A549 (cell line): ENCODE results near the gene ARHGAP19. TPM values are rescaled to one million over a fixed set of nuclear protein-coding genes. Genes with fewer than 3 reads are reported as not detected.

ENCODE experiments used
- ATAC-seq, 2 experiments: fragments of 200-7000 bp in 1 of 2; fragments of >200 bp in 1 of 2; cut with Nextera tagmentation in 1 of 2; cut with Tn5 transposase in 1 of 2; 3 replicates each; pipeline versions ENCODE4 v1.8.0 to v1.9.1; 2018 to 2020; ENCODE audit warnings: mild to moderate bottlenecking in 1 of 2, moderate library complexity in 1 of 2
- CTCF ChIA-PET: fragments of 300-600 bp; sonication (Branson Sonifier 250); formaldehyde crosslinking; extraction: SDS; loops from one replicate; lab custom pipeline; 2021; ENCODE audit warnings: antibody characterized with exemption, inconsistent platforms; lab: Yijun Ruan, JAX
- POLR2A ChIA-PET: fragments of 350-600 bp; formaldehyde crosslinking; extraction: SDS; loops from one replicate; lab custom pipeline; 2021; ENCODE audit warnings: antibody characterized with exemption, inconsistent platforms; lab: Yijun Ruan, JAX
- DNase-seq, 2 experiments: peaks; one replicate each; pipeline versions ENCODE4 v3.0.0 to v3.0.0-alpha.2; 2011 to 2016; ENCODE audit warnings: low read depth in 1 of 2, low spot score in 1 of 2
- FAIRE-seq: peaks from 2 replicates; lab custom pipeline; 2011; peaks lifted over from hg19 to GRCh38; lab: Jason Lieb, UNC
- H3K27ac ChIP-seq, 2 experiments: fragments of >200 bp; sonication (Bioruptor Twin); formaldehyde crosslinking; 3 replicates each; pipeline ENCODE4 v1.5.1; 2016 to 2017
- H3K4me1 ChIP-seq: fragments of >200 bp; sonication (Bioruptor Twin); formaldehyde crosslinking; 3 replicates; pipeline ENCODE4 v1.6.1; 2016
- H3K4me2 ChIP-seq: fragments of >200 bp; sonication (Bioruptor Twin); formaldehyde crosslinking; 3 replicates; pipeline ENCODE4 v1.6.1; 2016
- H3K4me3 ChIP-seq: fragments of >200 bp; sonication (Bioruptor Twin); formaldehyde crosslinking; 3 replicates; pipeline ENCODE4 v1.5.1; 2016
- H3K9me3 ChIP-seq: fragments of >200 bp; sonication (Bioruptor Twin); formaldehyde crosslinking; 3 replicates; pipeline ENCODE4 v1.6.1; 2016
- BHLHE40 ChIP-seq: IDR thresholded peaks from 2 replicates; pipeline ENCODE4 v1.6.1; 2012; ENCODE audit warnings: low read depth, low read length, inconsistent platforms
- EHF ChIP-seq: fragments of 250-450 bp; sonication (Bioruptor Pico); IDR thresholded peaks from 2 replicates; pipeline ENCODE4 v1.5.0; 2020; ENCODE audit warnings: mild to moderate bottlenecking
- EHMT2 ChIP-seq: fragments of 200-600 bp; sonication (generic); IDR thresholded peaks from 2 replicates; pipeline ENCODE4 v1.6.1; 2016; ENCODE audit warnings: antibody characterized with exemption, low read depth, mild to moderate bottlenecking, moderate library complexity
- ESRRA ChIP-seq: fragments of 150-350 bp; IDR thresholded peaks from 2 replicates; pipeline ENCODE4 v1.6.1; 2014; ENCODE audit warnings: mild to moderate bottlenecking, low read length, borderline replicate concordance
- FOSB ChIP-seq: fragments of 250-450 bp; sonication (Bioruptor Pico); IDR thresholded peaks from 2 replicates; pipeline ENCODE4 v1.5.0; 2020; ENCODE audit warnings: mild to moderate bottlenecking, moderate library complexity
- HOXB5 ChIP-seq: fragments of 250-450 bp; sonication (Bioruptor Pico); IDR thresholded peaks from 2 replicates; pipeline ENCODE4 v1.5.0; 2020; ENCODE audit warnings: mild to moderate bottlenecking, moderate library complexity
- JUN ChIP-seq, 2 experiments: fragments of >200 bp; sonication (Bioruptor Twin); formaldehyde crosslinking; IDR thresholded peaks; 2 replicates in 1 of 2; 3 replicates in 1 of 2; pipeline ENCODE4 v1.6.1; 2016 to 2017
- JUNB ChIP-seq: fragments of >200 bp; sonication (Bioruptor Twin); formaldehyde crosslinking; IDR thresholded peaks from 2 replicates; pipeline ENCODE4 v1.6.1; 2016
- KDM1A ChIP-seq: fragments of 200-600 bp; sonication (generic); IDR thresholded peaks from 2 replicates; pipeline ENCODE4 v1.6.1; 2016; ENCODE audit warnings: low read depth, mild to moderate bottlenecking
- MAZ ChIP-seq: fragments of 150-350 bp; IDR thresholded peaks from 2 replicates; pipeline ENCODE4 v1.6.1; 2014; ENCODE audit warnings: antibody characterized with exemption, low read depth, low read length, borderline replicate concordance
- NPAS2 ChIP-seq: fragments of 250-450 bp; sonication (Bioruptor Pico); IDR thresholded peaks from 2 replicates; pipeline ENCODE4 v1.8.0; 2022; ENCODE audit warnings: mild to moderate bottlenecking, moderate library complexity, borderline replicate concordance
- POLR2A ChIP-seq: IDR thresholded peaks from 2 replicates; pipeline ENCODE4 v1.6.1; 2012; ENCODE audit warnings: mild to moderate bottlenecking, low read length
- POLR2AphosphoS2 ChIP-seq: conservative IDR thresholded peaks from 2 replicates; pipeline ENCODE4 v1.6.1; 2012; ENCODE audit warnings: low read length, improper control_type of control experiment, inconsistent platforms
- RARB ChIP-seq: fragments of 250-450 bp; sonication (Bioruptor Pico); IDR thresholded peaks from 2 replicates; pipeline ENCODE4 v1.8.0; 2021; ENCODE audit warnings: mild to moderate bottlenecking, moderate library complexity
- RFX5 ChIP-seq: fragments of 450-650 bp; IDR thresholded peaks from 2 replicates; pipeline ENCODE4 v1.7.1; 2014; ENCODE audit warnings: antibody characterized with exemption, mild to moderate bottlenecking, moderate library complexity
- SMC3 ChIP-seq: fragments of >200 bp; sonication (Bioruptor Twin); formaldehyde crosslinking; IDR thresholded peaks from 3 replicates; pipeline ENCODE4 v1.6.1; 2018; ENCODE audit warnings: inconsistent platforms
- SREBF2 ChIP-seq: fragments of 450-650 bp; IDR thresholded peaks from 2 replicates; pipeline ENCODE4 v1.6.1; 2014; ENCODE audit warnings: mild to moderate bottlenecking, moderate library complexity
- TFCP2L1 ChIP-seq: fragments of 250-450 bp; sonication (Bioruptor Pico); IDR thresholded peaks from 2 replicates; pipeline ENCODE4 v1.5.0; 2021; ENCODE audit warnings: mild to moderate bottlenecking
- TP53 ChIP-seq: fragments of 250-450 bp; sonication (Bioruptor Pico); IDR thresholded peaks from 2 replicates; pipeline ENCODE4 v1.5.0; 2021; ENCODE audit warnings: mild to moderate bottlenecking, moderate library complexity
- ZC3H11A ChIP-seq: fragments of 450-650 bp; IDR thresholded peaks from 2 replicates; pipeline ENCODE4 v1.6.1; 2014; ENCODE audit warnings: antibody characterized with exemption, mild to moderate bottlenecking
- ZNF302 ChIP-seq: fragments of 250-450 bp; sonication (Bioruptor Pico); IDR thresholded peaks from 2 replicates; pipeline ENCODE4 v1.9.0; 2021; ENCODE audit warnings: inconsistent platforms, mild to moderate bottlenecking, moderate library complexity
- ZSCAN20 ChIP-seq: fragments of 250-450 bp; sonication (Bioruptor Pico); IDR thresholded peaks from 2 replicates; pipeline ENCODE4 v1.8.0; 2022; ENCODE audit warnings: mild to moderate bottlenecking, moderate library complexity
- WGBS: methylation state at CpG from one replicate; pipeline ENCODE4 v1.1.6; 2017; ENCODE audit errors: missing lambda C conversion rate; 5-methylcytosine and 5-hydroxymethylcytosine counted together
- polyA plus RNA-seq, 4 experiments: library from polyadenylated mRNA; depleted of rRNA in 3 of 4; stranded (reverse); fragments of >200 nt; fragmentation: RNase III in 1 of 4; extraction: RNeasy Plus Mini Kit Qiagen cat#74134 plus additional on column Dnase treatment in 1 of 4; gene quantifications; 2 replicates in 3 of 4; 3 replicates in 1 of 4; pipeline ENCODE4 v1.2.3, GENCODE V29; 2011 to 2017
- TF ChIP-seq, protein P1 (sequence below): fragments of 450-650 bp; IDR thresholded peaks from 2 replicates; pipeline ENCODE4 v1.6.1; 2014; ENCODE audit warnings: antibody characterized with exemption
- TF ChIP-seq, protein P2 (sequence below): fragments of 250-450 bp; sonication (Bioruptor Pico); IDR thresholded peaks from 2 replicates; pipeline ENCODE4 v1.5.0; 2020; ENCODE audit warnings: low read depth, mild to moderate bottlenecking, moderate library complexity
- TF ChIP-seq, protein P3 (sequence below): IDR thresholded peaks from 2 replicates; pipeline ENCODE4 v1.6.1; 2012
- TF ChIP-seq, protein P4 (sequence below): fragments of >200 bp; sonication (Bioruptor Twin); formaldehyde crosslinking; IDR thresholded peaks from 2 replicates; pipeline ENCODE4 v1.6.1; 2016
- TF ChIP-seq, protein P5 (sequence below): fragments of 250-450 bp; sonication (Bioruptor Pico); IDR thresholded peaks from 2 replicates; pipeline ENCODE4 v1.5.0; 2021; ENCODE audit warnings: mild to moderate bottlenecking, moderate library complexity, borderline replicate concordance

The ARHGAP19 gene
- polyA plus RNA-seq, 2 of the 4 experiments (the other 2 are of a cell fraction): 6.0 to 11.9 TPM

DNA sequence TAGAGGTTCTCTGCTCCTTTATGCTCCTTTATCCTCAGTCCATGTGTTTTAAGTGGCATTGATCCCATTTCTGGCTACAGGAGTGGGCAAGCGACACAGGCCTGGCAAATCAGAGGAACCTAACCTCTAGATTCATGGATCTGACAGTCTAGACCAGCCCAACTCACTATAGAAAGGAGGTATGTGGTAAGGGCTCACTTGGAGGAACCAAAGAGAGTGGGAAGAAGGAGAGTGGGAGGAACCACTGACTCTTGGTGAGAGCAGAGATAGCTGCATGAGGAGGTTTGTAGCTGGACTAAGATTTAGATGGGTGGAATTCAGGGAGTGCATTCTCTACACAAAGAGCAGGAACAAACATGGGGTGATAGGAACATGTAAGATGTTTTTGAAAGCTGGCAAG, 15.0 kb upstream of the ARHGAP19 start:
- H3K9me3 ChIP-seq: no peaks in the 10 kb centered on the region
- peak; percentile 34 to 51; a peak in 4 of 6 replicates for ATAC-seq
- no peak for DNase-seq
- CTCF ChIA-PET: interaction anchor here (1.0 to 1.5 kb wide), 3 partner anchors 11 to 20 kb away, joined by 3 read pairs; partner anchors contain the start of gene ARHGAP19
- no peak overlapping the region for H3K4me2 ChIP-seq
- no peaks in the 10 kb centered on the region for H3K4me1 ChIP-seq
- H3K4me3 ChIP-seq: no peak overlapping the region
- POLR2A ChIA-PET: no interaction called here
- TF ChIP-seq JUNB: no peak
- no peak for TF ChIP-seq SREBF2
- TF ChIP-seq BHLHE40: no peak
- TF ChIP-seq EHMT2: no peak
- no peak for TF ChIP-seq NPAS2
- TF ChIP-seq EHF (CRISPR knock-in tag): no peak
- TF ChIP-seq, protein P1, sequence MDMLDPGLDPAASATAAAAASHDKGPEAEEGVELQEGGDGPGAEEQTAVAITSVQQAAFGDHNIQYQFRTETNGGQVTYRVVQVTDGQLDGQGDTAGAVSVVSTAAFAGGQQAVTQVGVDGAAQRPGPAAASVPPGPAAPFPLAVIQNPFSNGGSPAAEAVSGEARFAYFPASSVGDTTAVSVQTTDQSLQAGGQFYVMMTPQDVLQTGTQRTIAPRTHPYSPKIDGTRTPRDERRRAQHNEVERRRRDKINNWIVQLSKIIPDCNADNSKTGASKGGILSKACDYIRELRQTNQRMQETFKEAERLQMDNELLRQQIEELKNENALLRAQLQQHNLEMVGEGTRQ: no peak
- TF ChIP-seq RARB (CRISPR knock-in tag): no peak
- no peak for TF ChIP-seq HOXB5 (CRISPR knock-in tag)
- TF ChIP-seq, protein P2, sequence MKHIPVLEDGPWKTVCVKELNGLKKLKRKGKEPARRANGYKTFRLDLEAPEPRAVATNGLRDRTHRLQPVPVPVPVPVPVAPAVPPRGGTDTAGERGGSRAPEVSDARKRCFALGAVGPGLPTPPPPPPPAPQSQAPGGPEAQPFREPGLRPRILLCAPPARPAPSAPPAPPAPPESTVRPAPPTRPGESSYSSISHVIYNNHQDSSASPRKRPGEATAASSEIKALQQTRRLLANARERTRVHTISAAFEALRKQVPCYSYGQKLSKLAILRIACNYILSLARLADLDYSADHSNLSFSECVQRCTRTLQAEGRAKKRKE (CRISPR knock-in tag): no peak
- TF ChIP-seq, protein P3, sequence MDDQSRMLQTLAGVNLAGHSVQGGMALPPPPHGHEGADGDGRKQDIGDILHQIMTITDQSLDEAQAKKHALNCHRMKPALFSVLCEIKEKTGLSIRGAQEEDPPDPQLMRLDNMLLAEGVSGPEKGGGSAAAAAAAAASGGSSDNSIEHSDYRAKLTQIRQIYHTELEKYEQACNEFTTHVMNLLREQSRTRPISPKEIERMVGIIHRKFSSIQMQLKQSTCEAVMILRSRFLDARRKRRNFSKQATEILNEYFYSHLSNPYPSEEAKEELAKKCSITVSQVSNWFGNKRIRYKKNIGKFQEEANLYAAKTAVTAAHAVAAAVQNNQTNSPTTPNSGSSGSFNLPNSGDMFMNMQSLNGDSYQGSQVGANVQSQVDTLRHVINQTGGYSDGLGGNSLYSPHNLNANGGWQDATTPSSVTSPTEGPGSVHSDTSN: no peak
- TF ChIP-seq POLR2AphosphoS2: no peak
- TF ChIP-seq JUN (IDR thresholded peaks at IDR 0.05): no peak
- TF ChIP-seq RFX5: no peak
- TF ChIP-seq SMC3: no peak
- TF ChIP-seq, all 56 proteins: peak for 0
- 100% methylated on average over 1 of the region's 1 CpG for WGBS
- no peak for FAIRE-seq
- no peak overlapping the region for H3K27ac ChIP-seq

DNA sequence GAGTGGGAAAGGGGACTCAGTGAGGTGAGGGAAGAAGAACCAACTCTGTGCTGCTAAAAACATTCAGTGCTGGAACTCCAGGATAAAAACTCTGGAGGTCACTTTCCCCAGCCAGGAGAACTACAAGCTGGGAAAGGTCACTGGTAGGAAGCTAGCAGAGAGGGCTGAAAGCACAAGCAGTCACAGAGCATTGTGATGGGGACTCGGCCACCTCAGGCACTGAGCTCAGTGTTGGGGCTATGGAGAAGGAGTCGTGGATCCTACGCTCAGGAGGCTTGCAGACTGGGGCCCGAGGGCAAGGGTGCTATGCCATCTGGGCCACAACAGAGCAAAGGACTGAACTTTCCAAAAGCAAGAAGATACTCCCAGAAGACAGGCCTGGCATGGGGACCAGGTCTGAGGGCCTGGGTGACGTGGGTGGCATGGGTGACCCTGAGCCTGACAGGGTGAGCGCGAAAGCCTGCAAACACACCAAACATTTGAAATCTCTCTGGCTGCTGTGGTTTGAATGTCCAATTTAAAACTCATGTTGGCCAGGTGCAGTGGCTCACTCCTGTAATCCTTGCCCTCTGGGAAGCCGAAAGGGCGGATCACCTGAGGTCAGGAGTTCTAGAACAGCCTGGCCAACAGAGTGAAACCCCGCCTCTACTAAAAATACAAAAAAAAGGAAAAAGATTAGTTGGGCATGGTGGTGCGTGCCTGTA, 9.8 kb upstream of the ARHGAP19 start:
- CTCF ChIA-PET: interaction anchor here (1.1 kb wide), 3 partner anchors 23 to 67 kb away, joined by 3 to 5 read pairs (median 4); no protein-coding TSS in a partner anchor
- Histone ChIP-seq H3K4me1 (peaks cover 14% of the 10 kb centered on the region), H3K27ac (no peak overlapping the region)
- no peak for TF ChIP-seq MAZ
- TF ChIP-seq, all 56 proteins: peak for 0
- H3K4me2 ChIP-seq: no peak overlapping the region
- no peak overlapping the region for H3K4me3 ChIP-seq
- no peaks in the 10 kb centered on the region for H3K9me3 ChIP-seq
- no peak for FAIRE-seq
- no peak for DNase-seq
- 0 out of 6 replicates have a peak, but pooled peaks of 1 of the 2 experiments have one; percentile 30 for ATAC-seq
- 82% methylated on average over 11 of the region's 11 CpGs for WGBS
- POLR2A ChIA-PET: no interaction called here

DNA sequence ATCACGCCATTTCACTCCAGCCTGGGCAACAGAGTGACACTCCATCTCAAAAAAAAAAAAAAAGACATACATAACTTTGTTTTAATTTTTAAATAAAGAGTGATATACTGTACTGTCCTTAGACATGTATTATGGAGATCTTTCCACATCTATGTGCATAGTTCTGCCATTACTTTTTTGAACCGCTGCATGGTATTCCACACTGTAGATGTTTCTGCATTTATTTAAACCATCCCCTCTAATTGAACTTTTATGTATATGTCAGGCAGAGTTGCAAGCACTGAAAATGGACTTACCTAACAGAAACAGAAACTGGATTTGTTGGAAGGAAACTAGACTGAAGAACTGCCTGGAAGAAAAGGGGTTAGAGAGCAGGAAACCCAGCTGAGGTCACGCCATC, 8.5 kb upstream of the ARHGAP19 start:
- peaks cover 15% of the 10 kb centered on the region for H3K4me1 ChIP-seq
- H3K4me3 ChIP-seq: no peak overlapping the region
- no peaks in the 10 kb centered on the region for H3K9me3 ChIP-seq
- CTCF ChIA-PET: interaction anchor here (0.6 kb wide), 1 partner anchor 1251 kb away, joined by 3 read pairs; no protein-coding TSS in a partner anchor
- no peak for FAIRE-seq
- no peak overlapping the region for H3K27ac ChIP-seq
- H3K4me2 ChIP-seq: no peak overlapping the region
- POLR2A ChIA-PET: no interaction called here
- WGBS: 89% methylated on average over 3 of the region's 3 CpGs
- no peak for ATAC-seq
- no peak for DNase-seq
- TF ChIP-seq ZNF302 (CRISPR knock-in tag) (no peak), POLR2A (no peak), TP53 (no peak), HOXB5 (CRISPR knock-in tag) (no peak), ZSCAN20 (CRISPR knock-in tag) (no peak), EHF (CRISPR knock-in tag) (no peak), KDM1A (no peak), TFCP2L1 (CRISPR knock-in tag) (no peak), FOSB (no peak), SMC3 (no peak), ZC3H11A (no peak), MAZ (no peak), POLR2AphosphoS2 (no peak), ESRRA (no peak)
- TF ChIP-seq, protein P4, sequence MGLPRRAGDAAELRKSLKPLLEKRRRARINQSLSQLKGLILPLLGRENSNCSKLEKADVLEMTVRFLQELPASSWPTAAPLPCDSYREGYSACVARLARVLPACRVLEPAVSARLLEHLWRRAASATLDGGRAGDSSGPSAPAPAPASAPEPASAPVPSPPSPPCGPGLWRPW: no peak
- TF ChIP-seq, protein P5, sequence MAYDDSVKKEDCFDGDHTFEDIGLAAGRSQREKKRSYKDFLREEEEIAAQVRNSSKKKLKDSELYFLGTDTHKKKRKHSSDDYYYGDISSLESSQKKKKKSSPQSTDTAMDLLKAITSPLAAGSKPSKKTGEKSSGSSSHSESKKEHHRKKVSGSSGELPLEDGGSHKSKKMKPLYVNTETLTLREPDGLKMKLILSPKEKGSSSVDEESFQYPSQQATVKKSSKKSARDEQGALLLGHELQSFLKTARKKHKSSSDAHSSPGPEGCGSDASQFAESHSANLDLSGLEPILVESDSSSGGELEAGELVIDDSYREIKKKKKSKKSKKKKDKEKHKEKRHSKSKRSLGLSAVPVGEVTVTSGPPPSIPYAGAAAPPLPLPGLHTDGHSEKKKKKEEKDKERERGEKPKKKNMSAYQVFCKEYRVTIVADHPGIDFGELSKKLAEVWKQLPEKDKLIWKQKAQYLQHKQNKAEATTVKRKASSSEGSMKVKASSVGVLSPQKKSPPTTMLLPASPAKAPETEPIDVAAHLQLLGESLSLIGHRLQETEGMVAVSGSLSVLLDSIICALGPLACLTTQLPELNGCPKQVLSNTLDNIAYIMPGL (CRISPR knock-in tag): no peak
- TF ChIP-seq, protein P3: no peak
